T47D (cell line): ENCODE measurements around the gene KATNBL1.

Experiments used
- DNase-seq, 2 experiments: peaks; one replicate each; pipeline versions ENCODE4 v3.0.0 to v3.0.0-alpha.2; 2011 to 2012; ENCODE audit warnings: low read depth in 1 of 2, low spot score in 1 of 2
- JUND ChIP-seq: IDR thresholded peaks from 2 replicates; pipeline ENCODE4 v1.6.1; 2012; ENCODE audit warnings: low read depth
- in situ Hi-C: cut with HindIII; loops from 2 replicates; pipeline ENCODE4 v1.10.0; 2016; ENCODE audit warnings: low sequenced_read_pairs, low pct_unique_long_range_greater_than_20kb

KATNBL1 gene, protein sequence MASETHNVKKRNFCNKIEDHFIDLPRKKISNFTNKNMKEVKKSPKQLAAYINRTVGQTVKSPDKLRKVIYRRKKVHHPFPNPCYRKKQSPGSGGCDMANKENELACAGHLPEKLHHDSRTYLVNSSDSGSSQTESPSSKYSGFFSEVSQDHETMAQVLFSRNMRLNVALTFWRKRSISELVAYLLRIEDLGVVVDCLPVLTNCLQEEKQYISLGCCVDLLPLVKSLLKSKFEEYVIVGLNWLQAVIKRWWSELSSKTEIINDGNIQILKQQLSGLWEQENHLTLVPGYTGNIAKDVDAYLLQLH

DNA sequence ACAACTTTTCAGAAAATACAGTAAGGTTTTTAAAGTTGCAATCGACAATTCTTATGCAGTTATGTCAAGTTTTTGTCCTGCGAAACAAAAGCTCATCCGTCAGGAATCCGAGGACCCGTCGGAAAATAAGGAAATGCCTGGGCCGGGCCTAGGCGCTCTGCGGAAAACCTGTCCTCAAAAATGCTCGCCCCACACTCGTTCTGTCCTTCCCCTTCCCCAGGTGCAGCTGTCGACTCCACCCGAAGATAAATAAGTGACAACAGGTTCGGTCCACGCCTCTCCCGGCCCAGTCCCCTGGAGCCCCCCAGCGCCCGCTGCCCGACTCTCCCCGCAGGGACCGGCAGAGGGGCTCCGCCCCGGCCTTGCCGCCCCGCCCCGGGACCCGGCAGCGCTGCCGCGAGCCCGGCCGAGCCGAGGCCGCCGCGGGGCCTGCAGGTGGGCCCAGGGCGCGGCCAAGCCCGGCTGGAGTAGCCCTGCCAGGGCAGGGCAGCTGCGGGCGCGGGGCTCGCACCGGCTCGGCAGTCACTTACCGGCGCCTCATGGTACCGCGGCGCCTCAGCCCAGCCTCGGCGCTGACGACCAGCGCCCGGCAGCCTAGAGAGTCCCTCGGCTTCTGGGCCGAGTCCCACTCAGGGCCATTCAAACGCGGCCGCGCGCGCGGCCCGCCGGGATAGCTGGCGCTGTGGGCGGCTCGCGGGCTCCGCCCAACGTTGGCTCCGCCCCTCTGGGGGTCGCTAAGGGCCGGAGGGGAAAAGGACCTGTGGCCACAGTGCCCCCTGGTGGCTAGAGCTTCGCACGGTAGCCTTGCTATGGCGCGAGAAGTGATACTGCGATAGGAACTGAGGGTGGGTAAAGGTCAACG lies at the start of gene KATNBL1:
KATNBL1 (minus strand) TSS at position 676 of the 862 bp plus-strand sequence. CDS start 46,420 bp downstream, outside the sequence.
- peak; percentile 82 to 95 for DNase-seq
- in situ Hi-C loops: no loop called here
- no peak for TF ChIP-seq JUND

DNA sequence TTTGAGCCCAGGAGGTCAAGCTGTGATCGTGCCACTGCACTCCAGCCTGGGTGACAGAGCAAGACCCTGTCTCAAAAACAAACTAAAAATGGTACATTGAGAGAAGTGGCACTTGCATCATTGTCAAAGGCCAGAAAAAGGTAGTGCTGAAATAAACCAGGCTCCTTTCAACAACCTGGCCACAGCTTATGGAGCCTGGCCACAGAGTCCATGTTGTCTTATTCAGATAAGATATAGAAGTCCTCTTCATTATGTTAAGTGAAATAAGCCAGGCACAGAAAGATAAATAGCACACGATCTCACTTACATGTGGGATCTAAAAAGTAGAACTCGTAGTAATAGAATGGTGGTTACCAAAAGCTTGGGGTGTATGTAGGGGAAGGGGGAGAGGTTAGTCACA lies 49.7 kb upstream of the KATNBL1 start:
- TF ChIP-seq JUND: no peak
- no peak for DNase-seq
- in situ Hi-C loops: no loop called here

DNA sequence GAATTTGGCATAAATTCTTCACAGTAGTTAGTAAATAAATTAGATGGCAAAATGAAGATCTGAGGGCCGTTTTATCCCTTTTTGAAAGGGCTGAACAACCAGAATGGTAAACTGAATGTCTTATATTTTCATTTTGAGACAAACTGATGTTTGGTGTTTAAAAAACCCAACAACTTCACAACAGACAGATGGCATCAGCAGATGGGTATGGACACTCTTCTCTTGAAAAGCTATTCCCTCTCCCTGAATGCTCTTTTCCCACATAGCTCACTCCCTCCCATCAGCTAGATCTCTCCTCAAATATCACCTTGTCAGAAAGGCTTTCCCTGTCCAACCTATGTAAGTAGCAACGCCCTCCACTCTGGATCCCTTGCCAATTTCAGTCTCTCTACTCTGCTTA lies 48.3 kb upstream of the KATNBL1 start:
- no peak for DNase-seq
- no peak for TF ChIP-seq JUND
- in situ Hi-C loops: no loop called here

DNA sequence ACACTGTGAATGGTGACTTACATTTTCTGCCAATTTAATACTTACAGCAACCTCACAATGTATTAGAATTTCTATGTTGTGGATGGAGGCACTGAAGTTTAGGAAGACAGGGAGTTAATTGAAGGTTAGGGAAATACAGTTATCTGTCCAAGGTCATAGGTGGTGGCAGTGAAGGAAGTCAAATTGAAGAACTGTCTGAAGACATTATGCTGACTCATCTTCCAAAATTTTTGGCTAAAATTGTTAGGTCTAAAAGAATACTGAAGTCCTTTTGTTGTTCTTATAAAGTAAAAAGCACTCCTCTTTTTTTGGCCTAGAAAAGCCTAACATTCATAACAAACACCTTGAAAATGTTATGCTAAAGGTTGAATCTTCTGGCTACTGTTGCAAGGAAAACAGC lies 42.6 kb upstream of the KATNBL1 start:
- in situ Hi-C loops: no loop called here
- DNase-seq: no peak
- TF ChIP-seq JUND: no peak

DNA sequence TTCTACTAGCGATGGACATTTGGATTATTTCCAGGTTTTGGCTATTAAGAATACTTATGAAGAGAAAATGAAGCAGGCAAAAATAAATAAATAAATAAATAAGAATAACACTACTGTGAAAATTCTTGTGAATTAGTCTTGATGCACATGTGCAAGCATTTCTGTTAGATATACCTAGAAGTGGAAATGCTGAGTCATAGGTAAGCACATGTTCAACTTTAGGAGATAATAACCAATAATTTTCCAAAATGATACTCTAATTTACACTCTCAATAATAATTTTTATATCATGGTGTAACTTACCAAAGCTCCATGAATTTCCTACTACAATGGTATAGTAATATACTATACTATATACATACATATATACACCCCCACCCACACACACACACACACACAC lies 38.3 kb upstream of the KATNBL1 start:
- DNase-seq: no peak
- in situ Hi-C loops: no loop called here
- TF ChIP-seq JUND: no peak

DNA sequence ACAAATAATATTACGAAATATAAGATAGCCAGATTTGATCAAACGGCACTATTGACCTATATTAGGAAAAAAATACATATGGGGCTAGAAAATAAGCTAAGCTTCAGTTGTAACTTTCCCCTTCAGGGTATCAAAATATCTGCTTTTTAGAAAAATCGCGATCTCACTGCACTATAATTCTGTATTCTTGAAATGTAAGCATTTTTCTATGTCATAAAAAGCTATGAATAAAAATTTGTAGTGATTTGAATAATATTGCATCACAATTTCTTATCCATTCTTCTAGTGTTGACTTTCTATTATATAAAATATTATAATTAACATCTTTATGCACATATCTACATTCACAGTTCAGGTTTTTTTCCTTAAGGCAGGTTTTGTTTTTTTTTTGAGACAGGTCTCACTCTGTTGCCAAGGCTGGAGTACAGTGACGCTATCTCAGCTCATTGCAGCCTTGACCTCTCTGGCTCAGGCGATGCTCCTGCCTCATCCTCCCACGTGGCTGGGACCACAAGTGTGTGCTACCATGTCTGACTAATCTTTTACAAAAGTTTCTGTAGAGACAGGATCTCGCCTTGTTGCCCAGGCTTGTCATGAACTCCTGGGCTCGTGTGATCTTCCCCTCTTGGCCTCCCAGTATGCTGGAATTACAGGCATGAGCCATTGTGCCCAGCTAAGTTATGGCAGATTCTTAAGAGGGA lies 36.5 kb upstream of the KATNBL1 start:
- no peak for TF ChIP-seq JUND
- no peak for DNase-seq
- in situ Hi-C loops: no loop called here

DNA sequence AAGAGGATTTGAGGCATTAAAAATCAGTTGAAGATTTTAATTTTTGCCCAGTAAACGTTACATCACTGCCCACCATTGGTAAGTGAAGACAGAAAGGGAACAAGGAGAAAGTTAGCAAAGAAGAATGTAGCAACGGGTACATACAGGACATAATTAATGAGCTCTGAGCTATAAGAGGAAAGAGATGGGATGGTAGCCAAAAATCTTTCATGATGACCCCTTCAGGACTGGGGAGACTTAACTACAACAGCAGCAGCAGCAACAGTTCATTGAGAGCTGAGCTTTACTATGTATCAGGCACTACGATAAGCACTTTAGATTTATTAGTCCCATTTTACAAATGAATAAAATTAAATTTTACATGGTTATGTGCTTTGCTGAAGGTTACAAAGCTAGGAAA lies 33.3 kb upstream of the KATNBL1 start:
- DNase-seq: no peak
- no peak for TF ChIP-seq JUND
- in situ Hi-C loops: no loop called here

DNA sequence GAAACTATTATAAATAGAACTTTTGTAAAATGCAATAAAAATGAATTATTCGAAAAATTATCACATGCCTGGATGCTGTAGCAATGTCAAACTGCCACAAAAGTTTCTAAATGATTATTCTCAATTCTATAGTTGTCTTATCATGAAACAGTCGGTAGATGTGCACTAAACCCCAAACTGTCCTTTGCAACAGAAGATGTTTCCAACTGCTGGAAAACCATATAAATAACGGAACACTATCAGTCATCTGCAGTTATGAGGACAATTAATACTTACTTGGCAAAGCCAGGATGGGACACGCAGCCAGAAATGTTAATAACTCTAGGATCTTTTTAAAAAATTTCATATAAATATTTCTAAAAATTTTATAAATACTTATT lies 32.4 kb upstream of the KATNBL1 start:
- no peak for TF ChIP-seq JUND
- DNase-seq: no peak
- in situ Hi-C loops: no loop called here

DNA sequence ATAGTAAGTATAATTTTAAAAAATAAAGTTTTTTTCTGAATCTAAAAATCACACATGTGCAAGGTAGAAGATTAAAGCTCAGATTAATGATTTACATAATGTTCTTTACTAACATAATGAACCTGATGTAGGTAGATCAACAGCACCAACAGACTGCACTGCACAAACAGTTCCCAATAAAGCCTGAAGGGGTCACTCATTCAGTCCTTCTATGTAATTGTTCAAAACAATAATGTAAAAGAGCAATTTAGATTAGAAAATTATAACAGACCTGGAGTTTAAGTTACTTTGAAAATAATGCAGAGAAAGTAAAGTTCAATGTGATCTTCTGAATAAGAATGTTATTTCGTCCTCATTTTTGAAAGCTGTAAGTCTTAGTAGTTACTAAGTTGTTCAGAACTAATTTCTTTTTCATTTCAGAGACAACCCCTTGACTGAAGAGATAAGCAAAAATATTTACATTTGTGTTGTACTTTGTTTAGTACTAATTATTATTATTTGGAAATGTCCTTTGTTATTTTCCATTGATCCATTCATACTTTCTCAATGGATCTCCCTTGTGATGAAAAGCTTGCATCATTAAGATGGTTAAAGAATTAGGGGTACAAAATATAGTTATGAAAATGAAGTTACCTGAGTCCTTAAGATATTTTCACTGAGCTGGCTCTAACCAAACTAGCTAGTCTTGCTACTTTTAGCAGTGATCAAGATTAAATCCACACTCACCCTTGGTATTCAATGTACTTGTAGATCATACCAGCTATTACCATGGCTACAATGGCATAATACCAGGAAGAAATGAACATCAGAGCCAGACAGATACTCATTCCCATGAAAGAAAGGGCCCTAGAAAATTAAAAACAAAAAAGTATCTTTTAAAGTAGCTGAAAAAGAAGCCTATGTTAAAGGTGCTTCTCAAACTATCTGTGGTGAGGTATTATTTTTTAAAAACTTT lies 31.8 kb upstream of the KATNBL1 start:
- in situ Hi-C loops: no loop called here
- DNase-seq: peak; percentile 26 to 49
- no peak for TF ChIP-seq JUND

DNA sequence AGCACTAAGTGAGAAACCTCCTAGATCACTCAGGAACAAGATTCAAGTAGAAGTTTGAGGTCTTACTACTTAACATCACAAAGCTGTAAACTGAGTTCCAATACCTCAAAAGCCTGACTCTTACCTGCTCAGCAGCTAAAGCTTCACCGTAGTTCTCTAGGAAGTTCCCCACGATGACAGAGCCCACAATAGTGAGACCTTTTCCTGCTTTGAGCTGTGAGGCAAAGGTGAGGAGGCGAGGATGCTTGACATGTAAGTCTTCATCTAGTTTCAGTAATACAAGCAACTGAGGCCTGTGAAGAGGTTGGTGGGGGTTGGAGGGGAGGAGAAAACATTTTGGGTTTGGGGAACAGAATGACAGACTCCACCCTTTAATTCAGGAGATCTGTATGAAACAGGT lies 30.6 kb upstream of the KATNBL1 start:
- in situ Hi-C loops: no loop called here
- no peak for TF ChIP-seq JUND
- no peak for DNase-seq

DNA sequence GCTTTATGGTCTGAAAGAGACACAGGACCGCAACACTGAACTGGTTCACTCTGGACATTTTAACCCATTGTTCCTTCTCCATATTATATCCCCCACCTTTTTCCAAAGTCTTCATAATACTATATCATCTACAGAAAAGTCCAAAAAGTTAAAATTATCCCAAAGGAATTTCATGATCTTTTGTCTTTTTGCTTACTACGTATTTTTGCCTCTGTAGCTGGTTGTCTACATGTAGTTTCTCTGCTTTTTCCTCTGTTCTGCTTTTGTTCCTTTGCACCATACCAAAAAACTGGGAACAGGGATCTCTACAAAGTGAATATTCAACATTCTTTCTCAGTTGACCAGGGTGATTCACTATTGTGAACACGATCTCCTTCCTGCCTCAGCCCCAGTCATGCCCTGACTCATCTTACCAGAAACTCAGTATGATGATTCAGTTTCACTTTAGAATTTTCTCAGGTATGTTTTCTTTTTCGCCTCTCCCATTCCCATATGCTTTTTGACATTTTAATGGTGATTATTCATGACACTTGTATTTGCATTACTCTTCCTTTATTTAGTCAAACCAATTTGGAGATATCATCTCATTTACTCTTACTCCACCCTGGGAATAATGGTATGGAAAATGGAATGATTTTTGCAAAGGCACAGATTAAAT lies 29.4 kb upstream of the KATNBL1 start:
- DNase-seq: no peak
- no peak for TF ChIP-seq JUND
- in situ Hi-C loops: no loop called here
